H1 (cell line): Measurements from ENCODE around the gene PABPN1. TPM values are rescaled to one million over a fixed set of nuclear protein-coding genes. Genes with fewer than 3 reads are reported as not detected.

ENCODE experiments used
- CTCF ChIA-PET: fragments of 300-600 bp; sonication (Branson Sonifier 250); formaldehyde crosslinking; loops from one replicate; lab custom pipeline; 2021; ENCODE audit not compliant: partially characterized antibody; lab: Charles Lee
- POLR2A ChIA-PET: fragments of 300-600 bp; sonication (Branson Sonifier 250); formaldehyde crosslinking; loops from one replicate; lab custom pipeline; 2021; ENCODE audit warnings: inconsistent platforms; ENCODE audit not compliant: partially characterized antibody; lab: Charles Lee
- DNase-seq, 2 experiments: peaks; one replicate each; pipeline versions ENCODE4 v3.0.0 to v3.0.0-alpha.2; 2010 to 2022; ENCODE audit warnings: low spot score in 2 of 2, low read depth in 1 of 2, mixed read lengths in 1 of 2
- FAIRE-seq: peaks from 2 replicates; lab custom pipeline; 2011; peaks lifted over from hg19 to GRCh38; lab: Jason Lieb, UNC
- H2AFZ ChIP-seq: 2 replicates; pipeline ENCODE4 v1.8.1; 2012; ENCODE audit warnings: low read length, inconsistent platforms
- H2AK5ac ChIP-seq: 2 replicates; pipeline ENCODE4 v1.6.1; 2013; ENCODE audit warnings: low read depth, low read length
- H2BK120ac ChIP-seq: replicated peaks from 2 replicates; pipeline ENCODE3; 2013; ENCODE audit warnings: low read depth, low read length, inconsistent platforms
- H2BK12ac ChIP-seq: 2 replicates; pipeline ENCODE4 v1.6.1; 2013; ENCODE audit warnings: low read depth, low read length
- H2BK15ac ChIP-seq: 2 replicates; pipeline ENCODE4 v1.6.1; 2013; ENCODE audit warnings: low read length
- H2BK20ac ChIP-seq: 2 replicates; pipeline ENCODE4 v1.6.1; 2013; ENCODE audit warnings: low read length
- H2BK5ac ChIP-seq: 2 replicates; pipeline ENCODE4 v1.6.1; 2013; ENCODE audit warnings: low read depth, low read length
- H3K14ac ChIP-seq: 2 replicates; pipeline ENCODE4 v1.6.1; 2013; ENCODE audit warnings: inconsistent platforms; ENCODE audit not compliant: insufficient read length
- H3K18ac ChIP-seq: 2 replicates; pipeline ENCODE4 v1.6.1; 2013; ENCODE audit warnings: low read length; ENCODE audit errors: extremely low read depth
- H3K23ac ChIP-seq: 2 replicates; pipeline ENCODE4 v1.6.1; 2013; ENCODE audit warnings: inconsistent platforms; ENCODE audit not compliant: insufficient read length
- H3K23me2 ChIP-seq: 2 replicates; pipeline ENCODE4 v1.6.1; 2013; ENCODE audit warnings: low read depth, low read length
- H3K27ac ChIP-seq: 2 replicates; pipeline ENCODE4 v1.6.1; 2011; ENCODE audit warnings: low read depth, low read length, inconsistent platforms
- H3K27me3 ChIP-seq, 4 experiments: replicated peaks in 1 of 4; 1 replicate in 1 of 4; 2 replicates in 3 of 4; pipeline versions ENCODE4 v1.6.1 to v1.8.1; 2011 to 2013; ENCODE audit warnings: low read length in 3 of 4, mild to moderate bottlenecking in 3 of 4, inconsistent platforms in 2 of 4, mixed read lengths in 2 of 4, moderate library complexity in 1 of 4; ENCODE audit not compliant: control insufficient read depth in 3 of 4, insufficient read depth in 3 of 4; ENCODE audit errors: extremely low read depth in 1 of 4
- H3K36me3 ChIP-seq, 4 experiments: 2 replicates each; pipeline versions ENCODE4 v1.6.1 to v1.8.1; 2011 to 2013; ENCODE audit warnings: mild to moderate bottlenecking in 4 of 4, low read length in 3 of 4, moderate library complexity in 2 of 4, control low read depth in 1 of 4, inconsistent platforms in 1 of 4; ENCODE audit not compliant: insufficient read depth in 4 of 4, control insufficient read depth in 2 of 4
- H3K4ac ChIP-seq: replicated peaks from 2 replicates; pipeline ENCODE3; 2013; ENCODE audit warnings: low read length, low read depth, mixed read lengths, inconsistent platforms; ENCODE audit not compliant: insufficient read length
- H3K4me1 ChIP-seq, 4 experiments: replicated peaks in 1 of 4; 1 replicate in 1 of 4; 2 replicates in 3 of 4; pipeline versions ENCODE4 v1.6.1 to v1.8.1; 2011 to 2013; ENCODE audit warnings: low read length in 3 of 4, inconsistent platforms in 2 of 4, mixed read lengths in 1 of 4; ENCODE audit not compliant: insufficient read depth in 4 of 4, control insufficient read depth in 3 of 4
- H3K4me2 ChIP-seq, 2 experiments: 2 replicates each; pipeline versions ENCODE4 v1.6.1 to v1.8.1; 2011 to 2013; ENCODE audit warnings: low read depth in 2 of 2, low read length in 2 of 2, control low read depth in 1 of 2, inconsistent platforms in 1 of 2, mild to moderate bottlenecking in 1 of 2; ENCODE audit not compliant: insufficient read depth in 1 of 2
- H3K4me3 ChIP-seq, 4 experiments: fragments of 200-600, 300-600 bp in 1 of 4; sonication (generic), shearing (Covaris generic), sonication (Bioruptor Twin) in 1 of 4; 2 replicates each; pipeline versions ENCODE4 v1.5.1 to v1.8.1; 2011 to 2016; ENCODE audit warnings: low read length in 4 of 4, low read depth in 3 of 4, control low read depth in 2 of 4, inconsistent platforms in 2 of 4, mild to moderate bottlenecking in 2 of 4, mixed read lengths in 1 of 4, moderate library complexity in 1 of 4; ENCODE audit not compliant: insufficient read depth in 2 of 4; ENCODE audit errors: extremely low read depth in 1 of 4
- H3K56ac ChIP-seq: replicated peaks from 2 replicates; pipeline ENCODE3; 2013; ENCODE audit warnings: low read depth, mild to moderate bottlenecking, mixed read lengths, low read length, inconsistent platforms; ENCODE audit not compliant: insufficient read length
- H3K79me1 ChIP-seq: 2 replicates; pipeline ENCODE4 v1.6.1; 2013; ENCODE audit warnings: low read depth, low read length, control low read depth
- H3K79me2 ChIP-seq, 2 experiments: 2 replicates each; pipeline versions ENCODE4 v1.6.1 to v1.8.1; 2012 to 2013; ENCODE audit warnings: low read length in 2 of 2, mild to moderate bottlenecking in 2 of 2, inconsistent platforms in 1 of 2; ENCODE audit not compliant: insufficient read depth in 2 of 2, control insufficient read depth in 1 of 2
- H3K9ac ChIP-seq, 4 experiments: replicated peaks in 1 of 4; 1 replicate in 1 of 4; 2 replicates in 3 of 4; pipeline versions ENCODE4 v1.6.1 to v1.8.1; 2011 to 2013; ENCODE audit warnings: low read depth in 3 of 4, low read length in 3 of 4, control low read depth in 2 of 4, mild to moderate bottlenecking in 2 of 4, moderate library complexity in 2 of 4, inconsistent platforms in 1 of 4; ENCODE audit errors: extremely low read depth in 1 of 4
- H3K9me3 ChIP-seq, 2 experiments: 2 replicates each; pipeline versions ENCODE4 v1.6.1 to v1.8.1; 2012 to 2013; ENCODE audit warnings: mild to moderate bottlenecking in 2 of 2, moderate library complexity in 2 of 2, control low read depth in 1 of 2, inconsistent platforms in 1 of 2, low read depth in 1 of 2, low read length in 1 of 2, mixed read lengths in 1 of 2; ENCODE audit not compliant: insufficient read depth in 2 of 2
- H4K20me1 ChIP-seq, 2 experiments: replicated peaks in 1 of 2; 2 replicates each; pipeline versions ENCODE3 to v1.8.1; 2011 to 2013; ENCODE audit warnings: inconsistent platforms in 2 of 2, low read length in 2 of 2, mild to moderate bottlenecking in 1 of 2; ENCODE audit not compliant: insufficient read depth in 2 of 2, control insufficient read depth in 1 of 2
- H4K5ac ChIP-seq: 2 replicates; pipeline ENCODE4 v1.6.1; 2013; ENCODE audit warnings: low read length, low read depth, mixed read lengths, inconsistent platforms; ENCODE audit not compliant: insufficient read length
- H4K8ac ChIP-seq: 2 replicates; pipeline ENCODE4 v1.8.0; 2013; ENCODE audit warnings: mild to moderate bottlenecking, moderate library complexity, low read length, inconsistent platforms; ENCODE audit not compliant: insufficient read depth; ENCODE audit errors: extremely low read depth
- H4K91ac ChIP-seq: replicated peaks from 2 replicates; pipeline ENCODE3; 2013; ENCODE audit warnings: low read length, mixed read lengths, inconsistent platforms; ENCODE audit not compliant: insufficient read length
- EGR1 ChIP-seq: IDR thresholded peaks from 2 replicates; pipeline ENCODE4 v1.6.1; 2011; ENCODE audit warnings: low read depth, low read length, borderline replicate concordance
- GABPA ChIP-seq: IDR thresholded peaks from 2 replicates; pipeline ENCODE4 v1.6.1; 2011; ENCODE audit warnings: mild to moderate bottlenecking, low read length, moderate library complexity, borderline replicate concordance; ENCODE audit not compliant: insufficient read depth
- WGBS, 2 experiments: shearing (Covaris generic) in 1 of 2; methylation state at CpG; one replicate each; pipeline versions ENCODE4 v1.1.6 to v1.1.7; 2013 to 2015; ENCODE audit warnings: low lambda C conversion rate in 2 of 2, mixed read lengths in 2 of 2, inconsistent platforms in 1 of 2, low coverage in 1 of 2, missing lambda C conversion rate in 1 of 2; ENCODE audit not compliant: insufficient replicate concordance in 2 of 2, insufficient coverage in 1 of 2, insufficient read length in 1 of 2; ENCODE audit errors: extremely low coverage in 1 of 2, missing lambda C conversion rate in 1 of 2; 5-methylcytosine and 5-hydroxymethylcytosine counted together
- polyA plus RNA-seq, 7 experiments: library from polyadenylated mRNA; depleted of rRNA in 3 of 7; stranded (reverse) in 5 of 7; unstranded in 2 of 7; fragments of >200 nt in 5 of 7; fragments of 200-250 nt in 2 of 7; gene quantifications; 1 replicate in 5 of 7; 2 replicates in 1 of 7; 4 replicates in 1 of 7; pipeline versions ENCODE4 v1.2.1 to v1.2.3, GENCODE V29; 2011 to 2013; ENCODE audit warnings: missing spikeins in 2 of 7, mixed read lengths in 2 of 7
- total RNA-seq: library from RNA; stranded (reverse); fragmentation: NEBNext Ultra II Directional; extraction: Animal tissue kit (Norgen Biotek cat#: 25700); gene quantifications from 2 replicates; pipeline ENCODE4 v1.2.1, GENCODE V29; 2021

Gene PABPN1
- total and polyA plus RNA-seq, 2 of the 8 experiments (the other 6 are each of a cell fraction or from before 2014, with no cell fraction given) = 300 to 331 TPM

GRCh38 chr14:23322568-23323517, 1.6 kb downstream of the PABPN1 start:
- H3K4me1 ChIP-seq = peaks cover 0 to 6% (median 2%) of the 10 kb centered on the region in 4 experiments; a peak in 6 of 7 replicates
- H2AFZ ChIP-seq = no peak overlapping the region
- DNase-seq (no peak), FAIRE-seq (no peak)
- H3K27ac ChIP-seq = peak overlapping the region; percentile 83
- no peak overlapping the region; the same call in 1 of the 2 replicates for H2BK5ac ChIP-seq
- no peak overlapping the region for H2BK20ac ChIP-seq
- H3K9ac ChIP-seq = peak overlapping the region; percentile 92 to 98 (median 96)
- peaks cover 11 to 17% of the 10 kb centered on the region in 2 experiments for H3K79me2 ChIP-seq
- H3K9me3 ChIP-seq = no peaks in the 10 kb centered on the region
- H3K23me2 ChIP-seq = peaks cover 10% of the 10 kb centered on the region
- POLR2A ChIA-PET = interaction anchor here (0.5 to 4.7 kb wide), 30 partner anchors 7 to 457 kb away, joined by 3 to 48 read pairs (median 5); partner anchors contain the start of genes AP1G2, BCL2L2, CMTM5 and EFS
- no peak overlapping the region; the same call in 1 of the 2 replicates for H2BK12ac ChIP-seq
- H2BK15ac ChIP-seq = no peak overlapping the region
- H3K36me3 ChIP-seq = peaks cover 9 to 35% (median 24%) of the 10 kb centered on the region in 4 experiments; a peak in 7 of 8 replicates
- peak overlapping the region; percentile 40 for H4K5ac ChIP-seq
- CTCF ChIA-PET = interaction anchor here (0.7 to 3.8 kb wide), 22 partner anchors 8 to 263 kb away, joined by 3 to 28 read pairs (median 3); partner anchors contain the start of genes BCL2L2 and SLC22A17
- H2BK120ac ChIP-seq = no peak overlapping the region
- H4K8ac ChIP-seq = no peak overlapping the region
- no peak overlapping the region for H3K18ac ChIP-seq
- H2AK5ac ChIP-seq = peak overlapping the region; percentile 90; the same call in 1 of the 2 replicates
- H3K4me2 ChIP-seq = peak overlapping the region; percentile 87 to 96
- H3K27me3 ChIP-seq = no peaks in the 10 kb centered on the region
- H3K14ac ChIP-seq = no peak overlapping the region
- H3K4ac ChIP-seq = no peak overlapping the region
- H4K20me1 ChIP-seq = no peaks in the 10 kb centered on the region
- no peak overlapping the region for H4K91ac ChIP-seq
- no peak overlapping the region for H3K23ac ChIP-seq
- no peak overlapping the region for H3K56ac ChIP-seq
- peak overlapping the region; percentile 96 to 100 (median 99) for H3K4me3 ChIP-seq
- 65 to 100% methylated on average over 1 to 10 of the region's 10 CpGs for WGBS, 2 experiments
- peaks cover 10% of the 10 kb centered on the region; the same call in 1 of the 2 replicates for H3K79me1 ChIP-seq
- TF ChIP-seq GABPA (no peak), EGR1 (no peak)
